Sigmoid colon (tissue), 4 donors: ENCODE data around the gene TECPR2.

Source experiments
- CTCF ChIP-seq, 4 experiments: fragments of 450-650 bp in 3 of 4; fragments of 200-600 bp in 1 of 4; IDR thresholded peaks; one replicate each; pipeline ENCODE4 v1.5.1; 2016 to 2019; ENCODE audit warnings: antibody characterized with exemption in 4 of 4, mild to moderate bottlenecking in 3 of 4, moderate library complexity in 2 of 4
- EP300 ChIP-seq, 4 donors: sonication (generic); formaldehyde crosslinking; IDR thresholded peaks; one replicate each; pipeline ENCODE4 v1.6.1; 2017; ENCODE audit warnings: antibody characterized with exemption in 4 of 4
- POLR2A ChIP-seq, 2 donors: fragments of 450-650 bp; IDR thresholded peaks; one replicate each; pipeline ENCODE4 v1.6.1; 2016; ENCODE audit warnings: antibody characterized with exemption in 2 of 2, mild to moderate bottlenecking in 2 of 2, moderate library complexity in 2 of 2
- POLR2AphosphoS5 ChIP-seq, 4 donors: sonication (generic); formaldehyde crosslinking; IDR thresholded peaks; one replicate each; pipeline ENCODE4 v1.6.1; 2017; ENCODE audit warnings: antibody characterized with exemption in 4 of 4

- no peak for TF ChIP-seq POLR2A (IDR thresholded peaks at IDR 0.05)
- no peak for TF ChIP-seq CTCF (IDR thresholded peaks at IDR 0.05)
- TF ChIP-seq EP300 (IDR thresholded peaks at IDR 0.05), result no peak
- no peak for TF ChIP-seq POLR2AphosphoS5 (IDR thresholded peaks at IDR 0.05)
Measured at GRCh38 chr14:102464006-102464405, 101.3 kb downstream of the TECPR2 start.
